ENCODE results near the gene COPS7A.

The COPS7A gene

DNA sequence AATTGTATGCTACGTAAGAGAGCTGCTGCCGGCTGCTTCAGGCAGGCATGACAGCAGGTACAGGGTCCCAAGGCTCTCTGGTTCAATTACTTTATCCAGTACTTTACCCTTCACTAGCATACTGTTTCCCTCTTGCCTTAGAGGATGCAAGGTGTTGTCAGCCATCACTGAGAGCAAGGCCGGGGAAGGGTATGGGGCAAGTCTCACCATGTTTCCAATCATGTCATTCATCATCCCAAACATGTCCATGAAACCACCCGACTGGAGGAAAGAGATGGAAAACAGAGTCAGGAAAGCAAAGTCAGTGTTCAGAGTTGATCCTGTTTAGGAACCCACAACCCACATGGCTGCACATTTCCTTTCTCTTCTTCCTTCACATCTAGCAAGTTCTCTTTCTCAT lies 26.7 kb downstream of the COPS7A start:
- no peak for DNase-seq (ENCODE audit: low read depth, low spot score)

DNA sequence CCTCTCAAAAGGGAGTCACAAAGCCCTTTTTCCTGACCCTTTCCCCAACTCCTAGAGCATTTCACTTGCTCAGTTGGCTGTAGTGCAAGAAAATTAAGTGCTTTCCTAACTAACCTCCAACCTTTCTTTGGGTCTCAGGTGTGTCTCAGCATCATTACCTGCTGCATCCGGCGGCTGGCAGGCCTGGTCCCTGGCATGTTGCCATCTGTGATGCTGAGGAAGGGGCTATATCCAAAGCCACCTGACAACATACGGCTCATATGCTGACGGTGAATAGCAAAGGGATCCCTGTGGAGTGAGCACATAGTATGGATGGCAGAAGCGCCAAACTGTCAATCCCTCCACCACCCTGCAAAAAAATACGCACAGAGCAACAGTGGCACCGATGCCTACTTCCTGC lies 27.9 kb downstream of the COPS7A start:
- DNase-seq (ENCODE audit: low read depth, low spot score): no peak

DNA sequence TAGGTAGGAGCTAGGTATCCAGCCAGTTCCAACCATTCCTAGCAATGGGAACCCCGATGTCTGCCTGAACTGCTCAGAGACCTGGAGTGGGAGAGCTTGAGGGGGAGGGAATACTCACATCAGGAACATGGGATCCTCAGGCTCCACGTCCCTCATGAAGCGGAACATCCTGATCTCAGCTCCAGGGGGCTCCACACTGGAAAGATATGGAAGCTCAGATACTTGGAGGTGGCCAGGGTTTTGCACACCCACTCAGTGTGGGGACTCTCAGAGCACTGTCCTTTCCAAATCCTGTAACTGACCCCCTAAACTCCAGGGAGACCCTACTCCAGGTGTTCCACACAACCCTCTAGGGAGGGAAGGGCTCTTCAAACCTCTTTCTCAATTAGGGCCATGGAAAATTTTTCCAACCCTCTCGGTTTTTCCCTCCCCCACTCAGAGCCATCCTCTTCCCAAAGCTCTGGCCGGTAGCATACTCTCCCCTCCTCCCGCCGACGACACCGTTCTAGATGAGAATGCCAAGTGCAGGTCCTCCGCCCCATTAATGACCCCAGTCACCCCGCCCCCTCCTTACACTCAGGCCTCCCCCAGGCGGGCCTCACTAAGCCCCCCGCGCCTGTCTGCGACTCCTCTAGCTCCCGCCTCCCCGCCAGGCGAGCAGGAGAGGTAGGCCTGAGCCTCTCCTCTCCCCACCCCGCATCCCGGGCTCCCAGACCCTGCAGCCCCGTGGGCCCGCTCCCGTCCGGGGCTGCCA lies 28.5 kb downstream of the COPS7A start:
- no peak for DNase-seq (ENCODE audit: low read depth, low spot score)

DNA sequence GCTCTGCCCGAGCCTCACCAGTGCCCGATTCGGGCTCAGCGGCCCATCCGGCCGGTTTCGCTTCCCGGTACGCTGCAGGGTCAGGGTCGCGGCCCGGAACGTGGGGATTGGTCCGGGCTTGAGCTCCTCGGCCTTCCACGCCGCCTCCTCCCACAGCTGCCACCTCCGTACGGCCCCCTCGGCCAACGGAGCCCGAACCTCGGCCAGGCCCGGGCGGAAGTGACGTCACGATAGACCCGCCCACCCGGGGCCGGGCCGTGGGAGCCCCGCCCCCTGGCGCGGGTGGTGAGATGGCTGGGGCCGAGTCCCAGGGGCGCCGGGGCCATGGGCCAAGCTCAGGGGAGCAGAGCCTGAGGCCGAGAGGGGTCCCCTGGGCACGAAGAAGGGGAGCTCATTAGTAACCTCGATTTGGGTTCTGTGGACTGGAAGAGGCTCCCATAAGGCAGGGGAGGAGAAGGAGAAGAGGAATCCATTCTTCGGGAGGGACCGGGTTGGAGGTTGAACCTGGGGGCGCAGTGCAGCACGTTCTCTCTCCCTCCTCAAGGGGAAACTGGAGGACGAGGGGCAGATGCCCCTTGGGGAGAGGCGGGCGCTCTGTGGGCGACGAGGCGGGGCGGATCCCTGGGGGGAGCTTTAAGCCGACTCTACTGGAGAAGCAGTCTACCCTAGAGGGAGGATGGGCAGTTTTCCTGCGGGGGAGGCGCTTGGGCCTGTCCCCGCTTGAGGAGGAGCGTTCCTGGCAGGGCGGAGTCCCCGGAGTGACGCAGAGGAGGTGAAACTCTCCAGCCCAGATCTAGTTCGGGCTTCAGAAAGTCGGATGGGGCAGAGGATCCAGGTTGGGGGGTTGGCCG lies 29.3 kb downstream of the COPS7A start, which contains the start of gene MLF2:
Gene MLF2 (minus strand): TSS at position 221 of the 851 bp plus-strand sequence. CDS start 807 bp downstream, outside the sequence.
- DNase-seq (ENCODE audit: low read depth, low spot score): peak; percentile 93

DNA sequence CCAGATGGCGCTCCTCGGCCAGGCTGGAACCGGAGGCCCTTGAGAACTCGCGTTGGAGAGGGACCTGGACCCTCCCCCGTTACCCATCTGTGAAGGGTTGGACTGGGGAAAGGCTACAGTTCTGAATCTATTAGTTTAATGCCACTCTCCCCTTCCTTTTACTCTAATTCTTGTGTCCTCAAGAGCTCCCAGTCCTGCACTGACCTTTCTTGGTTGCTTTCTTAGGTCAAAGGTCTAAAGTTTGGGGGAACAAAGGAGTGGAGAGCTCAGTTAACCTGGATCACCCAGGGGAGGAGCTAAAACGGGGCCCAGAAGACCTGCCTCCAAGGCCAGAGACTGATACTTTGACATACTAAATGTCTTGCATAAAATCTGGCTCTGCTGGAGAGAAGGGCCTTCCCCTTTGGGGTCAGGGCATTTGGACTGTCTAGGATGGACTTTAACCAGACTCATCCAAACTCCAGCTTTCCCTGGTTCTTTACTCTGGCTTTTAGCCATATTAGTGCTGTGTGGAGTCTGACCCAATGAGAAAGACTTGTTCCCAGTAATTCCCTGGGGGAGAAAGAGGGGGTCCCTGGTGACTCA lies 30.0 kb downstream of the COPS7A start:
- no peak for DNase-seq (ENCODE audit: low read depth, low spot score)

DNA sequence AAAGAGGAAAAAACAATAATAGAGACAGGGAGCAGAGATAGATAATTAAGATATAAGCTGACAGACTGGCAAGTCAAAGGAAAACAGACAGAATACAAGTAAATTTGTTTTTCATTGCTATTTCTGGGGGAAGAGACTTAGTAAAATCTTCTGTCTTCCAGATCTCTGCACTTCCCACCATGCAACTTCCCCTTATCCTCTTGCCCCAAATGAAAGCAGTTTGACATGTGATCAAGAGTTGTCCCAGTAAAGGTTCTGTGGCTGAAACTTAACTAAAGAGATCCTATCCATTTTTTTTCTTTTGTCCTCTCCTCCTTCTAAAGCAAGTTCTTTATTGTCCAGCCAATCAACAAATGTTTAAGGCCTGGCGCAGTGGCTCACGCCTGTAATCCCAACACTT lies 30.6 kb downstream of the COPS7A start:
- no peak for DNase-seq (ENCODE audit: low read depth, low spot score)

DNA sequence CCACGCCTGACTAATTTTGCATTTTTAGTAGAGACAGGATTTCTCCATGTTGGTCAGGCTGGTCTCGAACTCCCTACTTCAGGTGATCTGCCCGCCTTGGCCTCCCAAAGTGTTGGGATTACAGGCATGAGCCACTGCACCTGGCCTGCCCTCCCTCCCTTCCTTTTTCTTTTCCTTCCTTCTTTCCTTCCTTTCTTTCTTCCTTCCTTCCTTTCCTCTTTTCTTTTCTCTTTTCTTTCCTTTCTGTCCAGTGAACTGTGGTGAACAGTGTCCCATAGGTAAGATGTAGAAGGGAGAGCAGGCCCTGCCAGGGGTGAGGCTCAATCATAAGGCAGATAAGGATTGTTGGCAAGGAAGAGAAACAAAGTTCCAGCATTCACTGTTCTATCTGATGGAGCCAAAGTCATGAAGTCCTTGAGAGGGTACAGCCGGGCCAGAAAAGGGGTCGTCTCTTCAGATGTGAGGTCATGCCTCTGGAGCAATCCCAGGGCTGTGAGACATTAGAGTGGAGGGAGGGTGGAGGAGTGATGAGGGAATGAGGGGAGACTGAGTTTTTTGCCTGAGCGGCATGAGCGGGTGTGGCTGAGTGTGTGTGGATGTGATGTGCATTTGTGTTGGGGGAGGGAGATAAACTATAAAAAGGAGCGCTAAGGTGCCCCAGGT lies 33.3 kb downstream of the COPS7A start:
- DNase-seq (ENCODE audit: low read depth, low spot score): no peak

DNA sequence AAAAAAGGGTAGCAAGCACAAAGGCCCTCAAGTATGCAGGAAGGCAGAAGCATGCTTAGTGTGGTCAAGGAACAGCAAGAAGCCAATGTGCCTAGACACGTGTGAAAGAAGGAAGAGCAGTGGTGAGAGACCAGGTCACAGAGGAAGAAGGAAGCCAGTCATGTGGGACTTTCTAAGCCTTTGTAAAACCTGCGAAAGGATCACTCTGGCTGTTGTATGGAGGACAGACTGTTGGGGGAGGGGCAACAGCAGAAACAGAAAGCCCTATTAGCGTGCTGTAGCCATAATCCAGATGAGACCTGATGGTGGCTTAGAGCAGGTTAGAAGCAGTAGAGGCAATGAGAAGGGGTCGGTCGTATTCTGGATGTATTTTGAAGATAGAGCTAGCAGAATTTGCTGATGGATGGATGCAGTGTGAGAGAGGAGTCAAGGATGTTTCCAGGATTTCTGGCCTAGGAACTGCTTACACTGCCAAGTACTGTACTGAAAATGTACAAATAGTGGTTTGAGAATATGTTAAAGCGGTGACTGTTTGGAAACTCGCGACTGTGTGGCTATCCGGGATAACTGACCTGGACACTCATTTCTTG lies 34.8 kb downstream of the COPS7A start:
- DNase-seq (ENCODE audit: low read depth, low spot score): no peak

DNA sequence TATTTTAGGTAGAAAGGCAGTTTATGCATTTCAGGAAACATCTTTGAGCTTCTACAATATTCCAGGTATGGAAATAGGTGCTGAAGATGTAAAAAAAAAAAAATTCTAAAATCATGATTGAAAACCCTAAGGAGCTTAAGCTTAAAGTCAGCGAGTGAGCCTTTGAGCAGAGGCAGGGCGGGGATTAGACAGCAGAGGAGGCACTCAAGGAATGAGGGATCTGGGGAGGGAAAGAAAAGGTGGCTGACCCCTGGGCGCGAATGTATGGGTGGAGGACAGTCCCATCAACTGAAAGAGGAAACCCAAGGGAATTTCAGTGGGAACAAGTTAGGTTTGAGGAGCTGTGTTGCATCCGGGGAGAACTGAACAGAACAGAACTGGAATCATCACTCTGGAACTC lies 35.9 kb downstream of the COPS7A start:
- DNase-seq (ENCODE audit: low read depth, low spot score): no peak

DNA sequence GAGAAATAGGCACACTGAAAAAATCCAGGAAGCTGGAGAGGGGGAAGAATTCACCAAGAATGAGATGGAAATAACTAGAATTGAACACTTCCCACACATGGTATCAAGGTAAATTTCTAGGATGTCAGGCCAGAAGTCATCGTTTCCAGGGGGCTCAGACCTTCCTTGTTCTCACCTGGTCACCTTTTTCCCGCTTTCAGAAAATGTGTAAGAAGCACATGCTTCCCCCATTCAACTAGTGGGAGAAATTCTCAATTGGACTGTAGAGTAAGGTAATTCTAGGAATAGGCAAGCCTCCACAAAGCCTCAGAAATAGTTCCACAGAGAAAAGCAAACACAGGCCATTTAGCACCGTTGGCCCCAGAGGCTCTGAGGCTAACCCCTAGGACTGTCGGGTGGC lies 39.5 kb downstream of the COPS7A start:
- DNase-seq (ENCODE audit: low read depth, low spot score): no peak

DNA sequence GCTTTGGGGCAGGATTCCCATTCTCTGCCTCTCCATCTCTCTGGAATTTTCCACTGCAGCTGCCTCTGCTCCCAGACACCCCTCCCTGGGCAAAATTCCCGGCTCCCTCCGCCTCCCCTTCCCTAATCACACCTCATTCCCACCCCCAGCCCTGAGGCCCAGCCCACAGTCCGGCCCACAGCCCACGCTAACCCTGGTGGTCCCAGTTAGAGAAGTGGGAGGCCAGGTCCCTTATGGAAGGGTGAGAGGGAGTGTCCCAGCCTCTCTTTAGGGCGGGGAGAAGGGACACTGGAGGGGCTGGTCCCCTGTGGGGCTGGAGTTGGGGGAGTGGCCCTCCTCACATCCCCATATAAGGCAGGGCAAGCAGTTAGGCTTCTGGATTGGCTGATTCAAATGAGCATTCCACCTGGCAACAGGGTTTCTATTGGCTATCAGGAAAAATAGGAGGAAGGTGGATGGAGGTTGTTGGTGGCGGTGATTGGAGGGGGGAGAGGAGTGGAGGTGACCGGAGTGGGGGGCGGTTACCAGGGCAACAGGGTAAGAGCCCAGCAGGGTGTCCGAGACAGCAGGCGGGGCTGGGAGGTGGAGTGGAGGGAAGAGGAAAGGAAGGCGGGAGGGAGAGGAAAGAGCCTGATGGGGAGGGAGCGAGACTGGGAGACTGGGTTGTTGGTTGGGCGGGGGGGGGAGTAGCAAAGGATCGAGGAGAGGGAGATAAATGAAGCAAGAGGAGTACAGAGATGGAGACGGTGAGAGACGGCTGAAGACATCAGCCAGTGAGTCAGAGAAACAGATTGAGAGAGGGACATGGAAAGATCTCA lies 40.4 kb downstream of the COPS7A start:
- DNase-seq (ENCODE audit: low read depth, low spot score): no peak

DNA sequence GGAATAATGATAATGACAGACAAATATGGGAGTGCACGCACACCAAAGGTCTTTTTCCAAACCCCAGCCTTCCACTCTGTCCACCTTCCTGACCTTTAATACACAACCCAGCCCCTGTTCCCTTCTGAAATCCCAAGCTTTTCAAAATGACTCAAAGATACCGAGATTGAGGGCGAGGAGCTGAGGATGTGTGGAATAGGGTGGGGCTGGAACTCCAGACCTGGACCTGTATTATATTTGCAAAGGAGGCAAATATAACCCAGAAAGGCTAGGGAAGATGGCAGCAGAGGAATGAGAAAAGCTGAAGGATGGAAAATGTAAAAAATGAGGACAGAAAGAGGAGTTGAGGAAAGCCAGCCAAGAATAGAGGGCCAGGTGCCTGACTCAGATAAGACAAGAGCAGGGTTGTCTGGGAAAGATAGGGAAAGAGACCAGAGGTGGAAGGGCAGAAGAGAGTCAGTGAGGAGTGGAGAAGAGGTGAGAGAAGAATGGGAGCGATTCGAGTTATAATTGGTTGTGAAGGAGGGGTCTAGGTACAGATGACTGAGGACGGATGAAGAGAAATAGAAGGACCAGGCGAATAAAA lies 41.3 kb downstream of the COPS7A start:
- no peak for DNase-seq (ENCODE audit: low read depth, low spot score)

DNA sequence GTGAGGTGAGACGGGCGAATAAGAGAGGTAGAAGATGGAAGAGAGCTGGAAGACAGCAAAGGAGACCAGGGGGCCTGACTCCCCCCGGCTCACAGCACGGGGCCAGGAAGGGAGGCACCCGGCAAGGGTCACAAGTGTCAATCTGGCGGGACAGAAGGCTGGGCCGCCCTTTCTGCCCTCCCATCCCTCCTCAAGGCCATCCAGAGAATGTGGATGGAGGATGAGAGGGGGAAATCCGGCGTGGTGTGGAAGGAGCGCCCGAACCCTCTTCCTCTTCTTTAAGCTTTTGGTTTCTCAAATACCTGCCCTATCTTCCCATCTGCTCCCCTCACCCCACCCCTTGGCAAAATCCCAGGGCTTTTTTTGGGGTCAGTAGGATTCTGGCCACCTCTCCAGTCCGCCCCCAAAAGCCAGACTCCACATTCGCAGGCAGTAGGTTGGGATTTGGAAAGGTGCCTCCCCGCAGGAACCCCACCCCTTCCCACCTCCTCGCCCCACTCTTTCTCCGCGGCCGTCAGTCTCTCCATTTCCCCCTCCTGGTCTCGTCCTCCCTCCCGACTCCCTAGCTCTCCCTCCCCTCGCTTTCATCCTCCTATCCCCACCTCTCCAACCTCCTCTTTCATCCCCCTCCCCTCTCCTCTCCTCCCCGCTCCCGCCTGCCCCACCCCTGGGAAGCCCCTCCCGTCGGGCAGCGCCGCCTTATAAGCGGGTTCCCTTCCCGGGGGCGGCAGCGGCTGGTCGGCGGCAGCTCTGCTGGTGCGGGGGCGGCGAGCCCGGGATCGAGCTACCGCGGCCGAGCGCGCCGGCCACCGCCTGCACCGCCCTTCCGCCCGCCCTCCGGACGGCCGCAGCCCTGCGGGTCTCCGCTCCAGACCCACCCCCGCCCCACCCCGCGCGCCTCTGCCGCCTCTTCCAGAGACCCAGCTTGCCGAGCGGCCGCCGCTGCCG lies 42.1 kb downstream of the COPS7A start, which contains the start of gene PTMS:
Gene PTMS (plus strand): TSS at position 730 of the 948 bp plus-strand sequence. CDS start 343 bp downstream, outside the sequence.
- DNase-seq (ENCODE audit: low read depth, low spot score): no peak

DNA sequence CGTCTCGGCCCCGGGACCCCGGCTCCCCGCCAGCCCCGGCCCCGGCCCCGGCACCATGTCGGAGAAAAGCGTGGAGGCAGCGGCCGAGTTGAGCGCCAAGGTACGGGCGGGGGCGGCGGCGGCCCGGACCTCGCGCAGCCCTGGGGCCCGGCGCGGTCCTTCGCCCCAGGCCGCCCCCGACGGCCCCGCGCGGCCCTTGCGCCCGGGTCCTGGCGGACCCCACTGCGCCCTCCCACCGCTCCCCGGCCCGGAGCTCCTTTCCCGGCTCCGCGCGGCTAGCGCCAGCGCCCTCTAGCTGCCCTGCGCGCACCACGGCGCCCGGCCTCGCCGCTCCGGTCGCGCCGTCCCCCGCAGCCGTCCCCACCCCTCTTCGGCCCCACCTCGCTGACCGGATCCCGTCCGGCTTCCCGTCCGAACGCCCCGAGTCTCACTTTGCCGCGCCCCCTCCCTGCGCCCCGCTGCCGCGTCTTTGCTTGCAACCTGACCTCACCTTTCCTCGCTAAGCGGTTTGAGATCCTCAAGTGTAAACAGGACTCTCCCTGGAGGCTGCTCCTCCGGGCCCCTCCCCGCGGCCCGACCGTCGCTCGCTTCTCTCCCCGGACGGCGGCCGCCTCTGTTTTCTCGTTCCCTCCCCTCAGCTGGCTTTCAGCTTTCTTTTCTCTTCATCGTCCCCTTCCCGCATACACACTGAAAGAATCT lies 43.0 kb downstream of the COPS7A start:
- DNase-seq (ENCODE audit: low read depth, low spot score): no peak

DNA sequence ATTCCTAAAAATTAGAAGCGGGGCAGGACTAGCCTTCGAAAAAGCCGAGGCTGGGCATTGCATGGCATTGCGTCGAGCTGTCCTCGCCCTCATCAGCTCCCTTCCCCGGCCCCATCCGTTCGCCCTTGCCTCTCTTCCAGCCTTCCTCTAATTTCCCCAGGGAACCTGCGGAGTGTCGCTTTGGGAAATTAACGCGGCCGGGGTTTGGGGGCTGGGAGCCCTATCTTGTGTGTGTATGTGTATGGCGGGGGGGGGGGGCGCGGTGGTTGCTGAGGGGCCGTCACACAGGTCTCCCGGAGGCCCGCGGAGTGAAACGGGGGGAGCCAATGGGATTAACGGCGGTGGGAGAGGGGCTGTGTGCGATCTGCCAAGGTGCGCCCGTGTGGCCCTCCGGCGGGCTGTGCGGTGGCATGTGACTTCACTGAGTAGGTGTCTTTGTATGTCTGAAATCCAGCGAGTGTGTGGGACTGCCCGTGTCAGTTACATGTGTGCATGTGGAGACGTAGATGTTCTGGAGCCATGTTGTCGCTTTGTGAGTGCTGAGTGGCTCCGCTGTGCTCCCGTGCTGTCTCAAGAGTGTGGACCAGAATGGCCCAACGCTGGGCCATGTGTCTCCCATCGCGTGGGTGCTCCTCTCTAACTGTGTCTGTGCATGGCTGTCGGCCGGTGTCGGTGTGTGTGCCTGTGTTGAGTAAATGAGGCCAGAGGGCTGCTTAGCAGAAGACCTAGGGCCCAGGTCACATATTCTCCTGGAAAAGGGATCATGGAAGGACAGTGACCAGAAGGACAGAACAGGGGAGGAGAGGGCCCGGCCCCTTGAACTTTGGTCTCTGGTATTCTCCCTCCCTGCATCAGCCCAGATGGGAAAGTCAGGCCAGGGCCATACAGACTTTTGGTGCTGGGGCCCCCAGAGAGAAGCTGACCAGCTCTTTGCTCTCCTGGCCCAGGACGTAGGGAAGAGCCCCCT lies 43.8 kb downstream of the COPS7A start:
- DNase-seq (ENCODE audit: low read depth, low spot score): no peak

DNA sequence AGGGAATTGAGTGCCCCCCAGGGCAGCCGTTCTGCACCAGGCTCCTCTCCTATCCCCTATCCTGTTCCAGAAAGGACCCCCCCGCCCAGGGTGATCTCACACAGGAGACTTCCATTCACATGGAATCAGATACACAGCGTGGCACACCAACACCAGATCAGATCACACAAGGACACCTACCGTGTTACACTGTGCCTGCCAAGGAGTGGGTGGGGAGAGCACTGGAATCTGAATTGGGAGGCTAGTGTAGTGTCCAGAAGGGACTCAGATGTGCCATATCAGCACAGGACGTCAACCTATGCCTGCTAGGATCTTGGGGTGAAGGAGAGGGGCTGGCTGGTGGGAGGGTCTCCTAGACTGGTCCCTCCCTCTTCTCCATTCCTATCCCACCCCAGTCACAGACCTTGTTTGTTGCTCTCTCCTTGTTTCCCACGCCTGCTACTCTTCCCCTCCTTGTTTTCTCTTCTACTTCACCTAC lies 44.6 kb downstream of the COPS7A start:
- no peak for DNase-seq (ENCODE audit: low read depth, low spot score)

DNA sequence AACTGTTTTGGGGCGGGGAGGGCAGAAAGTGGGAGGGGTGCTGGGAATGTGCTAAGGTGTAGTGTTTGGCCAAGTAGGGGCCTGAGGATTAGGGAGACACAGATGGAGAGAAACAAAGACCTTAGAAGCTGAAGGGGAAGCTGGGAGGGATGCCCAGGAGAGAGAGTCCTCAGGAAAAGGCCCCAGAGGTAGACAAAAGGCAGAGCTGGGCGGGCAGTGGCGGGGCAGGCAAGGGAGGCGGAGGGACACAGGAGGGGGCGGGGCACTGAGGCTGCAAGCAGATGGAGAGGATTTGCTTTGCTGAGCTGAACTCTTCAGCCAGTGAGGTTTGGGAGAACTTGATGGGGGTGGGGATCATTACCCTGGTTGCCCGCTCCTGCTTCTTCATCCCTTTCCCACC lies 45.1 kb downstream of the COPS7A start:
- DNase-seq (ENCODE audit: low read depth, low spot score): no peak

Data from activated CD4-positive, CD25-positive, alpha-beta regulatory T cell treated with anti-CD3 and anti-CD28 coated beads, Interleukin-2, amount 50 U/mL, for 16 hours (primary cell).